ENCODE results near the gene HOXA13. TPM values are rescaled to one million over a fixed set of nuclear protein-coding genes. Genes with fewer than 3 reads are reported as not detected.

The HOXA13 gene
- total RNA-seq, 4 donors from 2014 or later: 0.82 to 2.4 (median 1.7) TPM

DNA sequence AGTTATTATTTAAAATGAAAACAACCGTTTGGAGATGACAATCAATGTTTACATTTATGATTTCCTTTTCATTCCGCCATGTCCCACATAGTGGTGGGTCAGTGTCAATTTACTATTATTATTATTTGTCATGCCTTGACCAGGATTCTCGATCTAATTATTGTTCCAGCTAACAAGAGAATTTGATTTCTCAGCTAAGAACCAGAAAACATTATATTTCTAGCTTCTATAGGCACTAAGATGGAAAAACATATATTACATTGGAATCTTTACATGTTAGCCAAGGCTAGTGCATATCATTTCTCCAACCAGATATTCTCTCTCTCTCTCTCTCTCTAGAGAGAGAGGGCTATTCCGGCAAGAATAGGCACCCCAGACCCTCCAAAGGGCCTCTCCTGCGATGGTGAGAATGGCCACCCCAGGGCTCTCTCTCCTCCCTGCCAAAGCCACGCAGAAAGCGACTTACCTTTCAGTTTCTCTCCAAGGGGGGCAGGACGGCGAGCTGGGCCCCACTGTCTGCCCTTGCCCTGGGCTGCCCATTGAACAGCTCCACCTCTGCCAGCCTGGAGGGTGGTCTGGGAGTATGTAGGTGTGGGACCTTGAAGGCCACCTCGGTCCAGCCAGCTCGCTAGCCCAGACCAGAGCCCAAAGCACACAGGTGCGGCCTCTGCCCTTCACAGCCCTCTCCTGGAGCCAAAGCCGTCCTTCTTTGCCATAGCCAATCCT, 49.9 kb downstream of the HOXA13 start:
- no peak for TF ChIP-seq POLR2A (IDR thresholded peaks at IDR 0.05)
- TF ChIP-seq, protein P1, sequence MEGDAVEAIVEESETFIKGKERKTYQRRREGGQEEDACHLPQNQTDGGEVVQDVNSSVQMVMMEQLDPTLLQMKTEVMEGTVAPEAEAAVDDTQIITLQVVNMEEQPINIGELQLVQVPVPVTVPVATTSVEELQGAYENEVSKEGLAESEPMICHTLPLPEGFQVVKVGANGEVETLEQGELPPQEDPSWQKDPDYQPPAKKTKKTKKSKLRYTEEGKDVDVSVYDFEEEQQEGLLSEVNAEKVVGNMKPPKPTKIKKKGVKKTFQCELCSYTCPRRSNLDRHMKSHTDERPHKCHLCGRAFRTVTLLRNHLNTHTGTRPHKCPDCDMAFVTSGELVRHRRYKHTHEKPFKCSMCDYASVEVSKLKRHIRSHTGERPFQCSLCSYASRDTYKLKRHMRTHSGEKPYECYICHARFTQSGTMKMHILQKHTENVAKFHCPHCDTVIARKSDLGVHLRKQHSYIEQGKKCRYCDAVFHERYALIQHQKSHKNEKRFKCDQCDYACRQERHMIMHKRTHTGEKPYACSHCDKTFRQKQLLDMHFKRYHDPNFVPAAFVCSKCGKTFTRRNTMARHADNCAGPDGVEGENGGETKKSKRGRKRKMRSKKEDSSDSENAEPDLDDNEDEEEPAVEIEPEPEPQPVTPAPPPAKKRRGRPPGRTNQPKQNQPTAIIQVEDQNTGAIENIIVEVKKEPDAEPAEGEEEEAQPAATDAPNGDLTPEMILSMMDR (IDR thresholded peaks at IDR 0.05 in 4 of 5, conservative IDR thresholded peaks at IDR 0.05 in 1 of 5): no peak
- Histone ChIP-seq H3K9me3 (no peaks in the 10 kb centered on the region), H3K36me3 (peaks cover 0 to 8% of the 10 kb centered on the region in 2 donors), H3K27ac (peak overlapping the region; percentile 90 to 96 (median 94)), H3K4me1 (peaks cover 52 to 63% of the 10 kb centered on the region in 2 donors), H3K27me3 (no peaks in the 10 kb centered on the region), H3K4me3 (peak overlapping the region; percentile 64 to 75 (median 70))
- intact Hi-C loops (cut with DNase I; ENCODE audit: low total_unique reads): loop anchor here (1.0 kb wide), 1 partner anchor 20 kb away; the partner anchor contains the start of gene HOXA4
- ATAC-seq (peak; percentile 17 to 45), DNase-seq (no peak)
- in situ Hi-C loops (cut with MboI; ENCODE audit: low sequenced_read_pairs in 4 of 4): loop anchor here (5.0 to 25.0 kb wide), 5 partner anchors 293 to 938 kb away; partner anchors contain the start of genes CBX3 (in 1 of the 4) and HNRNPA2B1 (in 1 of the 4)

DNA sequence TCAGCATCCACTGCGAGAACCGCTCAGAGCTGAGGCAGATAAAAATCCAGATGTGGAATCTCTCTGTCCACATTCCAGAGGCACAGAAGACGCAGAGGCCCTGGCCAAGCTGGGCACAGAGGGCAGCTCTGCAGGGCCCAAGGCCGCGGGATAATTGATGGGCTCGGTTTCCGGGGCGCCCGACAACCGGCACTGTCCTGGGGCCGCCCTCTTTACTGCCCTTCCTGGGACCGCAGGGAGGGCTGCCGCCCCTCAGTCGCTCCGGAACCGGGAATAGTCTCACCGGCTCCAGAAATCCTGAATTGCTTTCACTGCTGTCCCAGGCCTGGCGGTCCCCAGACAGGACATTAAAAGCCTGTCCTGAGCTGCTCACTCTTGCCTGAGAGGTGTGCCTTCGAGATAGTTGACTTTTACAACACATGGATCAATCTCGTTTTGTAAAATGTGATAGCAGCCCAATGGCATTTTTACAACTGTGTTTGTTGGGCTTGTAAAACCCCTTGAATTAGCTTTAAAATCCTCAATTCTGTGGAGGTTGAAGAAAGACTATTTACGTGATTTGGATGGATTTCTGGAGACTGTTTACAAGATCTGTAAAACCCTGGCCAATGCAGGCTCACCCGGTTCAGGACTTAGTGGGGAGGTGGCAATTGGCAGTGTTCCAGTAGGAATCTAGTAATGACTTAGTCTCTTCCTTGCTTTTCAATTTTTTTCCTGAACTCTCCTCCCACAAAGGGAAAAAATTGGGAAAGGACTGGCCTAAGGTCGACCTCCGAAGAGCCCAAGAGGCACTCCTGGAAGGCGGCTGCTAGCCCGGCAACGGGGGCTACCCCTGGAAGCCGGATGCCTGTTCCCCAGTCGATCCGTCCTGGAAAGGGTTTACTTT, 50.9 kb downstream of the HOXA13 start:
- Histone ChIP-seq H3K4me1 (peaks cover 52 to 60% of the 10 kb centered on the region in 2 donors), H3K27ac (peak overlapping the region; percentile 90 to 96 (median 94)), H3K36me3 (peaks cover 0 to 18% of the 10 kb centered on the region in 2 donors), H3K27me3 (no peaks in the 10 kb centered on the region), H3K4me3 (peak overlapping the region; percentile 64 to 75 (median 70)), H3K9me3 (no peaks in the 10 kb centered on the region)
- in situ Hi-C loops (cut with MboI; ENCODE audit: low sequenced_read_pairs in 4 of 4): loop anchor here in 3 of 4 donors (5.0 to 10.0 kb wide), 3 partner anchors 292 to 784 kb away; no protein-coding TSS in a partner anchor
- intact Hi-C loops (cut with DNase I; ENCODE audit: low total_unique reads): no loop called here
- DNase-seq: no peak
- ATAC-seq: no peak
- no peak for TF ChIP-seq POLR2A (IDR thresholded peaks at IDR 0.05)
- TF ChIP-seq, protein P1 (IDR thresholded peaks at IDR 0.05 in 4 of 5, conservative IDR thresholded peaks at IDR 0.05 in 1 of 5): no peak

DNA sequence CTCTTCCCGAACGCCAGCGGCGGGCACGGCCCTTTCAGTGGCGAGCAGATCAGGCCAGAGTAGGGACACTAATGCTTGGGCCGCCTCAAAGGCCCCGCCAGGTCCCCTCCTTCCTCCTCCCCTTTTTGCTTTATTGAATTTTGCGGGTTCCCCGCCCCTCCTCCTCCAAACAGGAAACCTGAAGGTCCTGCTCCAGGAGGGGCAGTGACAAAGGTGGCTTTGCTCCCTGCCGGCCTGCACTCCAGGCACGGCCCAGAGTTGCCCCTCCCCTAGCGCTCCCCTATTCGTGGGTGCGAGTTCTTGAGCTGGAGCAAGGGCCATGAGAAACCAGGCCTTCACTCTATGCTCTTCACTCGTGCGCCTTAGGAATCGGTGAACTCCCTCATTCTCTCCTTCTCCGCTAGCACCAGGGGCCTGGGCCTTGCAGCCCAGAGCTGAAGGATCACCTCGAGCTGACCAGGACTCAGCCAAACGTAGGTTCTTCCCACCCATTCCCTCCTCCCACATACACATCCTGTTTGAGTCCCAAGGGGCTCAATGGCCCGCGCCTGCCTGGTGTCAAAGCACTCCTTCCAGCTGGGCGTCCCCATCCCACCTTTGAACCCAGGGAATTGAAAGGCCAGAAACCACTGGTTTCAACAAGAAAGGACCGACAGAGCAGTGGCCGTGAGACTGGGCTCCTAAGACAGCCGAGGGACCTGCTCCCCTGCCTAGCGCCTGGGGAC, 51.7 kb downstream of the HOXA13 start:
- H3K27ac ChIP-seq: peak overlapping the region; percentile 90 to 96 (median 94)
- H3K36me3 ChIP-seq: peaks cover 0 to 20% of the 10 kb centered on the region in 2 donors
- H3K9me3 ChIP-seq: no peaks in the 10 kb centered on the region
- in situ Hi-C loops (cut with MboI; ENCODE audit: low sequenced_read_pairs in 4 of 4): loop anchor here in 3 of 4 donors (5.0 to 10.0 kb wide), 3 partner anchors 291 to 783 kb away; no protein-coding TSS in a partner anchor
- peaks cover 50 to 60% of the 10 kb centered on the region in 2 donors for H3K4me1 ChIP-seq
- TF ChIP-seq, protein P1 (IDR thresholded peaks at IDR 0.05 in 4 of 5, conservative IDR thresholded peaks at IDR 0.05 in 1 of 5): no peak
- no peak for TF ChIP-seq POLR2A (IDR thresholded peaks at IDR 0.05)
- intact Hi-C loops (cut with DNase I; ENCODE audit: low total_unique reads): no loop called here
- ATAC-seq (no peak), DNase-seq (no peak)
- H3K4me3 ChIP-seq: peak overlapping the region; percentile 64 to 75 (median 70)
- H3K27me3 ChIP-seq: no peaks in the 10 kb centered on the region
